ENCODE measurements around the gene TOMM40L. TPM values are rescaled to one million over a fixed set of nuclear protein-coding genes. Genes with fewer than 3 reads are reported as not detected.

The TOMM40L gene
- total and polyA plus RNA-seq, 8 donors, result 9.2 to 15.6 (median 11.1) TPM

DNA sequence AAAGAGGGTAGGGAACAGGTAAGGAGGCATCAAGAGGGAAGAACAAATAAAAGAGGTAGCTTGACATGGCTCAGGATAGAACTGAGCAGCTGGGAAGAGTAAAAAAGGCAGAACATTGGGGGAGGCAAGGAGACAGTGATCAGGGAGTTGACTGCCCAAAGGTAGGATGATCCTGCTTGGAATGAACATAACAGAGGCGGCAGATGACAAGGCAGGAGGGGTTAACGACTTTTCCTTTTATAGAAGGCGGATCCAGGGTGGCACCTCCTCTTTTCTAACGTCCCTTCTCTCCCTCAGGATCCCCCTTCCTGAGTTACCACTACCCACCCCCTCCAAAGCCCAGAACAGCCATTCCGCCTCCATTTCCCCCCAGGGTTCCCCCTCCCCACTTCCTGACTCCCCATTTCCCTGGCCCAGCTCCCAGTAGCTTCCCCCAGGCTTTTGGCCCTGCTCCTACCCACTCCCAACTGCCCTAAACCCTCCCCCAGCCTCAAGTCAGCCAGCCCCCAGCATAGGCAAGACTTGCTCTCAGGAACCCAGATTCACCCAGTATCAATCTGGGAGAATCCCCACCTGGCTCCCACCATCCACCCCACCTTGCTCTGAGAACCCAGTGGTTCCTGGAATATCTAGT lies 26.2 kb upstream of the TOMM40L start:
- peaks cover 0 to 4% of the 10 kb centered on the region in 2 donors for H3K36me3 ChIP-seq
- TF ChIP-seq, protein P1, sequence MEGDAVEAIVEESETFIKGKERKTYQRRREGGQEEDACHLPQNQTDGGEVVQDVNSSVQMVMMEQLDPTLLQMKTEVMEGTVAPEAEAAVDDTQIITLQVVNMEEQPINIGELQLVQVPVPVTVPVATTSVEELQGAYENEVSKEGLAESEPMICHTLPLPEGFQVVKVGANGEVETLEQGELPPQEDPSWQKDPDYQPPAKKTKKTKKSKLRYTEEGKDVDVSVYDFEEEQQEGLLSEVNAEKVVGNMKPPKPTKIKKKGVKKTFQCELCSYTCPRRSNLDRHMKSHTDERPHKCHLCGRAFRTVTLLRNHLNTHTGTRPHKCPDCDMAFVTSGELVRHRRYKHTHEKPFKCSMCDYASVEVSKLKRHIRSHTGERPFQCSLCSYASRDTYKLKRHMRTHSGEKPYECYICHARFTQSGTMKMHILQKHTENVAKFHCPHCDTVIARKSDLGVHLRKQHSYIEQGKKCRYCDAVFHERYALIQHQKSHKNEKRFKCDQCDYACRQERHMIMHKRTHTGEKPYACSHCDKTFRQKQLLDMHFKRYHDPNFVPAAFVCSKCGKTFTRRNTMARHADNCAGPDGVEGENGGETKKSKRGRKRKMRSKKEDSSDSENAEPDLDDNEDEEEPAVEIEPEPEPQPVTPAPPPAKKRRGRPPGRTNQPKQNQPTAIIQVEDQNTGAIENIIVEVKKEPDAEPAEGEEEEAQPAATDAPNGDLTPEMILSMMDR (IDR thresholded peaks at IDR 0.05), result no peak
- DNase-seq, result no peak
- intact Hi-C loops (cut with DNase I), result no loop called here
- no peaks in the 10 kb centered on the region for H3K27me3 ChIP-seq
- no peak for ATAC-seq
- peak overlapping the region; percentile 89 to 98 for H3K27ac ChIP-seq
- H3K9me3 ChIP-seq, result no peaks in the 10 kb centered on the region
- H3K4me1 ChIP-seq, result peaks cover 32 to 65% of the 10 kb centered on the region in 2 donors
- no peak overlapping the region for H3K4me3 ChIP-seq

DNA sequence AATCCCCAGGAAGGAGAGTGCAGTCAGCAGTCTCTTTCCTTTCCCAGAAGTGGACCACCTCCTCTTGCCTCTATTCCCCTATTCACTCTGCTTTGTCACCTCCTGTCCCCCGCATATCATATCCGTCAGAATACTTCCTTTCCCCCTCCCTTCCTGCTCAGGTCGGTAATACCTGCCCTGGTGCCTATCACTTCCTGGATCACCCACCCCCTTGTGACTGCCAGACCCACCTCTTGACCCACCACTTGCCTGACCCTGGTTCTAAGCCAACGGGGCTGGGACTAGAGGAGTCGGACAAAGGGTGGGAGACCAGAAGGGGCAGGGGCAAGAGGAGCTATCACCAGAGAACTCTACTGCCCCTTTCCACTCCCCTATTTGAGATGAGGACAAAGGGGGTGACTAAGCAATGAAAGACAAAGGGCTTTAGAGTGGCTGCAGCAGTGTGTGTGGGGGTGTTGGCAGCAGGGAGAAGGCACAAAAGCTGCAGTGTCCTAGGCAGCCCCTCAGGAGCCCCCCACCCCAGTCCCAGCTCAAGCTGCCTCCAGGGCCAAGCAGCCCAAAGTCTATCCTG lies 25.4 kb upstream of the TOMM40L start:
- TF ChIP-seq, protein P1 (IDR thresholded peaks at IDR 0.05), result no peak
- peak overlapping the region; percentile 89 to 98 for H3K27ac ChIP-seq
- H3K27me3 ChIP-seq, result no peaks in the 10 kb centered on the region
- DNase-seq (no peak), ATAC-seq (no peak)
- peaks cover 0 to 8% of the 10 kb centered on the region in 2 donors for H3K36me3 ChIP-seq
- H3K4me1 ChIP-seq, result peaks cover 29 to 65% of the 10 kb centered on the region in 2 donors
- no peak overlapping the region for H3K4me3 ChIP-seq
- intact Hi-C loops (cut with DNase I), result no loop called here
- no peaks in the 10 kb centered on the region for H3K9me3 ChIP-seq

DNA sequence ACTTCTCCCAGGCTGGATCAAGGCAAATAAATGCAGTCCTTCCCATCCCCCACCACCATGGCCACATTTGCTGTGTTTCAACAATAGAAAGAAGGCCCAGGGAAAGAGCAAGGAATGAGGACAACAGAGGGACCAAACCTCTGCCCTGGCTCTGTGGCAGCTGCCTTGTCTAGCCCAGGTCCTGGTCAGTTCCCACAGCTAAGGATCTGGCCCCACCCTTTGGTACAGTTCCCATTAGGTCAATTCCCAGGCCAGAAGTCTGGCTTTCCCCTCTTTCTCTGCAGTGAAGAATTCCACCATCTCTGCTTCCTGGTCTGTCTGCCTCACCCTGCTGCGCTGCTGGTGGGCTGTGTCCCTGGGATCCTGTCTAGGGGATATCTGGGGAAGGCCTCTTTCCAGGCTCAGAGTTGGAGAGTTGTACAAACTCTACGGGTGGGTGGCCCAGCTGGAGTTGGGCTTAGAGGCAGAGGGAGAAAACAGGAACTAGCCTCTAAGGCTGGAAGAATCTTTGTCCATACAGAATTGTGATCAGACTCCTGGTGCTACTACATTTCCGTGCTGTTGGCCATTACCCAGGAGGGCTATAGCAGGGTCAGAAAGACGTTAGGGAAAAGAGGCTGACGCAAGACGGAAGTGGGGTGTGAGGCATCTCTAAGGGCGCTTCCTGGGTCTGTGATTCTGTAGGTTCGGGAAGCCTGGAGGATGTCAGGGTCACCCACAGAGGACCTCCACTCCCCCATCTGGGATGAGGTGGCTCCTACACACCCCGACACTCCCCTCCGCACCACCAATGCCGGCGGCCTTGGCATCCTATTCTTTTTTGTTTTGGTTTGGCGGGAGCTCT lies 24.6 kb upstream of the TOMM40L start:
- peak overlapping the region; percentile 71 to 76 for H3K4me3 ChIP-seq
- no peaks in the 10 kb centered on the region for H3K27me3 ChIP-seq
- DNase-seq (peak in 2 of 4 donors; percentile 53 to 71), ATAC-seq (peak; percentile 12)
- intact Hi-C loops (cut with DNase I), result no loop called here
- H3K27ac ChIP-seq, result peak overlapping the region; percentile 89 to 98
- no peaks in the 10 kb centered on the region for H3K9me3 ChIP-seq
- TF ChIP-seq, protein P1 (IDR thresholded peaks at IDR 0.05), result no peak
- H3K36me3 ChIP-seq, result peaks cover 0 to 15% of the 10 kb centered on the region in 2 donors
- H3K4me1 ChIP-seq, result peaks cover 29 to 71% of the 10 kb centered on the region in 2 donors

DNA sequence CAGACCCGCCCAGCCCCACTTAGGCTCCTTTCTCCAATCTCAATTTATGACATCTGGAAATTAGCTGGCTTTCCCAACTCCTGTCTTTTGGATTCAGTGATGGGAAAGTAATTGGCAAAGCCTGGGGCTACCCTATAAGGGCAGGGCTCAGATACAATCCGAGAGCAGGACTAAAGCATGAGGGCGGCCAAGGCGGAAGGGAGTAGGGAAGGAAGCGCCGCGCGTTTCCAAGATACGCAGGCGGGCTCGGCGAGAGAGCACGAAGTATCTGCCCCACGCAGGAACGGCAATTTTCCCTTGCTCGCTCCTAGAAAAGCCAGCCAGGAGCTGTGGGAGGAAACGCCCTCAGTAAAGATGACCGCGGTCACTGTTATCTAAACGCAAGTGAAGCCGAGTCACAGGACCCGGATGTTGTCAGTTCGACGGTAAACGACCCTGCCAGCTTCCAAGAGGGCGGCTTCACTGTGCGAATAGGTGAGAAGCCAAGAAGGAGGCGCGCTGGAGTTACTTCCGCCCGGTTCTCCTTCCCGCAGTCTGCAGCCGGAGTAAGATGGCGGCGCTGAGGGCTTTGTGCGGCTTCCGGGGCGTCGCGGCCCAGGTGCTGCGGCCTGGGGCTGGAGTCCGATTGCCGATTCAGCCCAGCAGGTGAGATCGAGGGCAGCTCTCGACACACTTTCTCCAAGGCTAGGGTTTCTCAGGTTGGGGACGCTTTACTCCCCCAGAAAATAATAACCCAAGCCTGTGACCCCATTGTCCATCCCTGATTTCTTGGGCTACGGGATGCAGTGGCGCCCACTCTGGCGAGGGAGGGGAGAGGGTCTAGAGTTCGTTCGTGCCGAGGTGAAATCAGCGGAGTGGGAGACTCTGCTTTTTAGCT lies 23.8 kb upstream of the TOMM40L start, which contains the start of gene NDUFS2:
Gene NDUFS2, plus strand, starts transcription at position 532 of the 877 bp plus-strand sequence. Its CDS starts 19 bp downstream, at position 551.
- intact Hi-C loops (cut with DNase I), result no loop called here
- TF ChIP-seq, protein P1 (IDR thresholded peaks at IDR 0.05), result no peak
- H3K27me3 ChIP-seq, result no peaks in the 10 kb centered on the region
- ATAC-seq, result peak; percentile 93
- peak within 1 kb of the TSS; percentile 89 to 98 for H3K27ac ChIP-seq
- H3K4me1 ChIP-seq, result peaks cover 29 to 79% of the 10 kb centered on the region in 2 donors
- peaks cover 0 to 24% of the 10 kb centered on the region in 2 donors for H3K36me3 ChIP-seq
- H3K9me3 ChIP-seq, result no peaks in the 10 kb centered on the region
- peak; percentile 96 to 99 (median 98) for DNase-seq
- H3K4me3 ChIP-seq, result peak within 1 kb of the TSS; percentile 71 to 76
